ENCODE results near the gene MLH1.

DNA sequence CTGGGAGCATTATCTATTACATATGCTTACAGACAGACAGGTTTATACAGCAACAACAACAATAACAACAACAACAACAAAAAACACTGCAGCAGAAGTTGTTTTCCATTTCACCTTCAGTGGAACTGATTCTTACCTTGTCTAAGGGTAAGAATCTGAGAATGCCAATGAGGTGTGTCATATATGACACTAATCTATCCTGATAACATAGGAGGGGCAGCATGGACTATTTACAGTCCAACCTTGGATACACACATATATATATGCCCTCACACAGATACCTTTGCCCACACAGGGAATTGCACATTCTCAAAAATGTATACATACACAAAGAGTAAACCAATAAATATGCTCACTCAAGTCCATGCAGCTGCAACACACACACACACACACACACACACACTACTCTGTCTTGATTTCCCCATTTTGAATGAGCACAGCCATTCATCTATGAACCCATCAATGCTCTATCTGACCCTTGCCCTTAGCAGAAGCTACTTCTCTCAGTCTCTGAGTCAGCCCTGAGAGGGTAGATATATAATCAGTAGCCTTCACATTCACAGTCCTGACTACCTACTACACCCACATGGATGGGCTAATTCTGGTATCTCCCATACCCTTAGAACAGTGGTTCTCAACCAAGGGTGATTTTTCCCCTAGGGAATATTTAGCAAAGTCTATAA, 38.7 kb upstream of the MLH1 start:
- TF ChIP-seq NFIC (IDR thresholded peaks at IDR 0.05; ENCODE audit: low read depth, low read length) (no peak), YY1 (IDR thresholded peaks at IDR 0.05; ENCODE audit: low read depth, low read length) (no peak), ATF7 (IDR thresholded peaks at IDR 0.05; ENCODE audit: low read depth) (no peak), RAD21 (IDR thresholded peaks at IDR 0.05; ENCODE audit: insufficient read depth, low read depth, low read length) (no peak), RFX5 (IDR thresholded peaks at IDR 0.05; ENCODE audit: low read depth, low read length) (no peak), POLR2A (IDR thresholded peaks at IDR 0.05; ENCODE audit: low read depth, low read length) (no peak), FOXM1 (IDR thresholded peaks at IDR 0.05; ENCODE audit: low read depth, low read length) (no peak), FOS (IDR thresholded peaks at IDR 0.05; ENCODE audit: borderline replicate concordance, extremely low read depth, insufficient read length) (no peak), NFXL1 (IDR thresholded peaks at IDR 0.05; ENCODE audit: borderline replicate concordance) (no peak)
- TF ChIP-seq, protein P1, sequence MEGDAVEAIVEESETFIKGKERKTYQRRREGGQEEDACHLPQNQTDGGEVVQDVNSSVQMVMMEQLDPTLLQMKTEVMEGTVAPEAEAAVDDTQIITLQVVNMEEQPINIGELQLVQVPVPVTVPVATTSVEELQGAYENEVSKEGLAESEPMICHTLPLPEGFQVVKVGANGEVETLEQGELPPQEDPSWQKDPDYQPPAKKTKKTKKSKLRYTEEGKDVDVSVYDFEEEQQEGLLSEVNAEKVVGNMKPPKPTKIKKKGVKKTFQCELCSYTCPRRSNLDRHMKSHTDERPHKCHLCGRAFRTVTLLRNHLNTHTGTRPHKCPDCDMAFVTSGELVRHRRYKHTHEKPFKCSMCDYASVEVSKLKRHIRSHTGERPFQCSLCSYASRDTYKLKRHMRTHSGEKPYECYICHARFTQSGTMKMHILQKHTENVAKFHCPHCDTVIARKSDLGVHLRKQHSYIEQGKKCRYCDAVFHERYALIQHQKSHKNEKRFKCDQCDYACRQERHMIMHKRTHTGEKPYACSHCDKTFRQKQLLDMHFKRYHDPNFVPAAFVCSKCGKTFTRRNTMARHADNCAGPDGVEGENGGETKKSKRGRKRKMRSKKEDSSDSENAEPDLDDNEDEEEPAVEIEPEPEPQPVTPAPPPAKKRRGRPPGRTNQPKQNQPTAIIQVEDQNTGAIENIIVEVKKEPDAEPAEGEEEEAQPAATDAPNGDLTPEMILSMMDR (IDR thresholded peaks at IDR 0.05 in 2 of 3, conservative IDR thresholded peaks at IDR 0.05 in 1 of 3; ENCODE audit: control insufficient read depth in 2 of 3, extremely low read depth in 1 of 3, insufficient read depth in 1 of 3, low read depth in 3 of 3, low read length in 3 of 3): no peak
- TF ChIP-seq, protein P2, sequence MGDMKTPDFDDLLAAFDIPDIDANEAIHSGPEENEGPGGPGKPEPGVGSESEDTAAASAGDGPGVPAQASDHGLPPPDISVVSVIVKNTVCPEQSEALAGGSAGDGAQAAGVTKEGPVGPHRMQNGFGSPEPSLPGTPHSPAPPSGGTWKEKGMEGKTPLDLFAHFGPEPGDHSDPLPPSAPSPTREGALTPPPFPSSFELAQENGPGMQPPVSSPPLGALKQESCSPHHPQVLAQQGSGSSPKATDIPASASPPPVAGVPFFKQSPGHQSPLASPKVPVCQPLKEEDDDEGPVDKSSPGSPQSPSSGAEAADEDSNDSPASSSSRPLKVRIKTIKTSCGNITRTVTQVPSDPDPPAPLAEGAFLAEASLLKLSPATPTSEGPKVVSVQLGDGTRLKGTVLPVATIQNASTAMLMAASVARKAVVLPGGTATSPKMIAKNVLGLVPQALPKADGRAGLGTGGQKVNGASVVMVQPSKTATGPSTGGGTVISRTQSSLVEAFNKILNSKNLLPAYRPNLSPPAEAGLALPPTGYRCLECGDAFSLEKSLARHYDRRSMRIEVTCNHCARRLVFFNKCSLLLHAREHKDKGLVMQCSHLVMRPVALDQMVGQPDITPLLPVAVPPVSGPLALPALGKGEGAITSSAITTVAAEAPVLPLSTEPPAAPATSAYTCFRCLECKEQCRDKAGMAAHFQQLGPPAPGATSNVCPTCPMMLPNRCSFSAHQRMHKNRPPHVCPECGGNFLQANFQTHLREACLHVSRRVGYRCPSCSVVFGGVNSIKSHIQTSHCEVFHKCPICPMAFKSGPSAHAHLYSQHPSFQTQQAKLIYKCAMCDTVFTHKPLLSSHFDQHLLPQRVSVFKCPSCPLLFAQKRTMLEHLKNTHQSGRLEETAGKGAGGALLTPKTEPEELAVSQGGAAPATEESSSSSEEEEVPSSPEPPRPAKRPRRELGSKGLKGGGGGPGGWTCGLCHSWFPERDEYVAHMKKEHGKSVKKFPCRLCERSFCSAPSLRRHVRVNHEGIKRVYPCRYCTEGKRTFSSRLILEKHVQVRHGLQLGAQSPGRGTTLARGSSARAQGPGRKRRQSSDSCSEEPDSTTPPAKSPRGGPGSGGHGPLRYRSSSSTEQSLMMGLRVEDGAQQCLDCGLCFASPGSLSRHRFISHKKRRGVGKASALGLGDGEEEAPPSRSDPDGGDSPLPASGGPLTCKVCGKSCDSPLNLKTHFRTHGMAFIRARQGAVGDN (IDR thresholded peaks at IDR 0.05): no peak

All from GM12878 (cell line).